Measurements from ENCODE around the gene STRN3. TPM values are rescaled to one million over a fixed set of nuclear protein-coding genes. Genes with fewer than 3 reads are reported as not detected.

The STRN3 gene
- total and polyA plus RNA-seq, 2 of the 8 experiments (the other 6 are each of a cell fraction or from before 2014, with no cell fraction given) = 8.7 to 38.1 TPM

DNA sequence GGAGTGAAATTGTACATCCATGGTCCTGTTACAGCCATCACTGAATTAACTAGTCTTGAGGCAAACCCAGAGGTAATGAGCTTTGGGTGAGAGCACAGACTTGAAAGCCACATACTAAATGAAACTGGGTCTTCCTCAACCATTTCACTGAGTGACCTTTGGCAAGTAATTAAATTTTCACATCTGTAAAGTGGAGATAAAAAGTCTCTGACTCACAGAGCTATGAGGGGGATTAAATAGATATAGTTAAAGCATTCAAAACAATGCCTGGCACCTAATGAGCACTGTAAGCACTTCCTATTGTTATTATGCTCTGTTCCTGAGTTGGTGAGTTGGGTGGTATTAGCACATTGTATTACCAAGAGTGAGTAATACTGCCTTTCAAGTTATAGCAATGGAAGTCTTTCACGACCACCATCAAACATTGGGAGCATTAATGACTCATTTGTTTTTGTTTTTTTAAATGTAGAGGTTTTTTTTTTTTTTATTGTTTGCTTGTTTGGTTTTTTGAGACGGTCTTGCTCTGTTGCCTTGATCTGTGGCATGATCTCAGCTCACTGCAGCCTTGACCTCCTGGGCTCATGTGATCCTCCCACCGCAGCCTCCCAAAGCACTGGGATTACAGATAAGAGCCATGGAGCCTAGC, 12.5 kb upstream of the STRN3 start:
- H3K9me3 ChIP-seq (ENCODE audit: insufficient read depth in 2 of 2, low read depth in 1 of 2, low read length in 1 of 2) = no peaks in the 10 kb centered on the region
- H2BK20ac ChIP-seq (ENCODE audit: low read length) = no peak overlapping the region
- H3K79me2 ChIP-seq (ENCODE audit: control insufficient read depth in 1 of 2, insufficient read depth in 2 of 2, low read length in 2 of 2) = no peaks in the 10 kb centered on the region
- POLR2A ChIA-PET (ENCODE audit: partially characterized antibody) = interaction anchor here (0.7 to 2.2 kb wide), 2 partner anchors 13 to 1302 kb away, joined by 4 to 13 read pairs; partner anchors contain the start of genes AP4S1 and STRN3
- H4K20me1 ChIP-seq (replicated peaks in 1 of 2; ENCODE audit: control insufficient read depth in 1 of 2, insufficient read depth in 2 of 2, low read length in 2 of 2) = no peaks in the 10 kb centered on the region
- no peak overlapping the region for H3K4ac ChIP-seq (replicated peaks; ENCODE audit: insufficient read length, low read depth, low read length)
- no peak overlapping the region for H3K56ac ChIP-seq (replicated peaks; ENCODE audit: insufficient read length, low read depth, low read length)
- H2BK5ac ChIP-seq (ENCODE audit: low read depth, low read length) = no peak overlapping the region
- no peak overlapping the region for H4K5ac ChIP-seq (ENCODE audit: insufficient read length, low read depth, low read length)
- H3K9ac ChIP-seq (replicated peaks in 1 of 4; ENCODE audit: extremely low read depth in 1 of 4, low read depth in 3 of 4, low read length in 3 of 4) = no peak overlapping the region
- H3K27me3 ChIP-seq (replicated peaks in 1 of 4; ENCODE audit: control insufficient read depth in 3 of 4, extremely low read depth in 1 of 4, insufficient read depth in 3 of 4, low read length in 3 of 4) = no peaks in the 10 kb centered on the region
- no peak overlapping the region for H3K14ac ChIP-seq (ENCODE audit: insufficient read length)
- no peak for DNase-seq (ENCODE audit: low read depth in 1 of 2, low spot score in 2 of 2)
- H2AK5ac ChIP-seq (ENCODE audit: low read depth, low read length) = no peak overlapping the region
- H3K18ac ChIP-seq (ENCODE audit: extremely low read depth, low read length) = no peak overlapping the region
- no peak overlapping the region for H4K91ac ChIP-seq (replicated peaks; ENCODE audit: insufficient read length, low read length)
- H2BK15ac ChIP-seq (ENCODE audit: low read length) = no peak overlapping the region
- H3K36me3 ChIP-seq (ENCODE audit: control insufficient read depth in 2 of 4, insufficient read depth in 4 of 4, low read length in 3 of 4) = no peaks in the 10 kb centered on the region
- no peak overlapping the region for H3K4me3 ChIP-seq (ENCODE audit: extremely low read depth in 1 of 4, insufficient read depth in 2 of 4, low read depth in 3 of 4, low read length in 4 of 4)
- H3K4me2 ChIP-seq (ENCODE audit: insufficient read depth in 1 of 2, low read depth in 2 of 2, low read length in 2 of 2) = no peak overlapping the region
- WGBS, 2 experiments (ENCODE audit: extremely low coverage in 1 of 2, insufficient coverage in 1 of 2, insufficient read length in 1 of 2, insufficient replicate concordance in 2 of 2, low coverage in 1 of 2, low lambda C conversion rate in 2 of 2, missing lambda C conversion rate in 1 of 2) = 53% methylated on average over 3 of the region's 3 CpGs; no CpG with 5 or more reads in 1 of the 2 experiments
- CTCF ChIA-PET (ENCODE audit: partially characterized antibody) = interaction anchor here (1.2 to 1.5 kb wide), 3 partner anchors 10 to 65 kb away, joined by 3 to 6 read pairs (median 4); no protein-coding TSS in a partner anchor
- no peak overlapping the region for H2BK120ac ChIP-seq (replicated peaks; ENCODE audit: low read depth, low read length)
- H3K23me2 ChIP-seq (ENCODE audit: low read depth, low read length) = no peaks in the 10 kb centered on the region
- H3K27ac ChIP-seq (ENCODE audit: low read depth, low read length) = no peak overlapping the region
- no peak overlapping the region for H2BK12ac ChIP-seq (ENCODE audit: low read depth, low read length)
- H4K8ac ChIP-seq (ENCODE audit: extremely low read depth, insufficient read depth, low read length) = no peak overlapping the region
- no peaks in the 10 kb centered on the region for H3K79me1 ChIP-seq (ENCODE audit: low read depth, low read length)
- FAIRE-seq = no peak
- peaks cover 0 to 3% (median 0%) of the 10 kb centered on the region in 4 experiments; a peak in 3 of 7 replicates for H3K4me1 ChIP-seq (replicated peaks in 1 of 4; ENCODE audit: control insufficient read depth in 3 of 4, insufficient read depth in 4 of 4, low read length in 3 of 4)
- no peak overlapping the region for H3K23ac ChIP-seq (ENCODE audit: insufficient read length)
- H2AFZ ChIP-seq (ENCODE audit: low read length) = no peak overlapping the region
- TF ChIP-seq JUND (IDR thresholded peaks at IDR 0.05; ENCODE audit: low read length) = no peak

Data from H1 (cell line).